ENCODE measurements around the gene MDFIC2. TPM values are rescaled to one million over a fixed set of nuclear protein-coding genes. Genes with fewer than 3 reads are reported as not detected.
A peak's percentile ranks its signal among the peaks of the same experiment; 100 is the strongest.
"Not testable (repeated sequence)": the region's sequence is repeated elsewhere in the genome, so short reads cannot be mapped to it uniquely, and the experiment has no call there.

MDFIC2 gene
- polyA plus RNA-seq, 10 donors, result 0.26 TPM; not detected in 9

GRCh38 chr3:70261283-70261682 is 51.2 kb downstream of the MDFIC2 start:
- no peak for DNase-seq

DNA sequence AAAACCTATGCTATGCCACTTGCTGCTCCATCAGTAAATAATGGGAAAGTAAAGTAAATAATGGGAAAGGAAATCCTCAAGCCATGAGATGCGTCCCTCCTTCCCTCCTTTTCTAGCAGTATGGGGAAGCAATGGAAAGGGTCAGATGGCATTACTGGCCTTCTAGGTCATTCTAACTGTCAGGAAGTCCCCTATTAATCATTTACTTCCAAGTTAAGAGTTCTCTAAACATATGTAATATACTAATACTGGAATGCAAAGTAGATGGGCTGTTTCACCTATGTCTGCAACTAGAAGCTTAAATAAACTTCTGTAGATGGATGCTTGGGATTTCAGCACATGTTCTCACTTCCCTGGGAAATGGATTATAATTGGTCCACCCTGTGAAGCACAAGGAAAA is 55.9 kb downstream of the MDFIC2 start:
- no peak for DNase-seq

DNA sequence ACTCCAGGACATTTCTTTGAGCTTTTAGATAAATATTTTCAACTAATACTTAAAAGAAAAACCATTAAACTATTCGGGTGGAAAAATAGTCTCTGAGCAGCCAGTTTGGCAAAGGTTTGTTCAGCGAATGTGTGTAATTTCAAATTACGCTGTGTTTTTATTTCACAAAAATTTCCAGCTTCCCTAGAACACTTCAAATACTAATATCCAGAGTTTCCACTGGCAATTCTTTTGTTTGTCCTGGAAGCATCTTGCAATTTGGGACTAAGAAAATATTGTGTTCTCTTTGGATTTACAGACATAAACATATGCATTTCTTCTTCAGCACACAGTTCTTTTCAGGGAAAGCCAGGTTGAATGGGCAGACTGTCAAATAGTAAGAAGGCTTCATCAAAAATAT is 61.9 kb downstream of the MDFIC2 start:
- DNase-seq, result peak in 2 of 3 donors; percentile 41 to 50

GRCh38 chr3:70249509-70250160 is 62.8 kb downstream of the MDFIC2 start:
- peak in 1 of 3 donors; percentile 11 for DNase-seq

- no peak for DNase-seq
These were observed 63.6 kb downstream of the MDFIC2 start for GRCh38 chr3:70248856-70249255.

DNA sequence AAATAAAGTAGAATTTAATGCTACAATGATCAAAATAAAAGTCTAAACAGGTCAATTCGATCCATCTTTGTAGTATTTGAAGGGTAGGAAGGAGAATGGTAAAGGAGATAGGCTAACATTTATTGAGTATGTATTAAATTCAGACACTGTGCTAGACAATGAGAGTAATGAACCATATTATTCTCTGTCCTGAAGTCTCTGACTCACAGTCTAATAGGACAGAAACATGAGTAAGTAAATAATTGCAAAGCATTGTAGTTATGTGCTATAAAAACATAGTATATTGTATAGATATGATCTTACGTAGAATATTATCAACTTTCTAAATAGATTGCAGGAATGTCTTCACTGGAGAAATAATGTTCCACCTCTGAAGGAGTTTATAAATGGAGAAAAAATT is 64.5 kb downstream of the MDFIC2 start:
- DNase-seq, result no peak

DNA sequence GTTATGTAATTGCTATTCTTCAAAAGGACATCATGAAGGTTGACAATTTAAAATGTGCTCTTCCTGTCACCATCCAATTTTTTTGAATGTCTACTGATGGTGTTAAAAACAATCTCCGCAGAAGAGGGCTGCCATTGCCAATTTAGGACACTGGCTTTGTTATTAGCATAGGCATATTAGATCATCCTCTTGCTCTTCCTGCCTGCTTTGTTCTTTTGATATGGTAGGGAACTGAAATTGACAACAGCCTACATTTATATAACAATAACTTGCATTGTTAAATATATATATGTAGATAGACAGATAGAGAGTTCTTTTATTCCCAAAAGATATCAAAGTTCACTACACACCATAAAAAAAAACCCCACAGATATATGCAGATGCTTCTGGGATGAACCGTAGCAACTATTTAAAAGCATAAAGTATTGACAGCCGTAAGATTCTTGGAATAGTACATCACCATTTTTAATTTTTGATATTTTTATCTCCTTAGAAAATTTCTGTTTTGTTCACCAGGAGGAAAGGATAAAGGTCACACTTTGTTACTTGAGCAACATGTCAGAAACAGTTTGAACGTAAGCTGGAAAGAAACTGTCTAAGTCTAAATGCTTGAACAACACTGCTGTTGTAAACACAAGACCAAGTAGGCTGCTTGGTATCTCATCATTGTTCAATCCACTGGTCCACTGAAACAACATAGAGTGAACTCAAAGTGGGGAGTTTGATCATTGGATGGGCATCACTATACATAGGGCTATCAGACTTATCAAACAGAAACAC is 66.5 kb downstream of the MDFIC2 start:
- DNase-seq, result no peak

- DNase-seq, result no peak
These were observed 68.0 kb downstream of the MDFIC2 start for GRCh38 chr3:70244422-70244821.

GRCh38 chr3:70242297-70242882 is 70.0 kb downstream of the MDFIC2 start:
- peak in 1 of 3 donors; percentile 8 for DNase-seq

GRCh38 chr3:70233812-70234211 is 78.6 kb downstream of the MDFIC2 start:
- DNase-seq, result no peak

DNA sequence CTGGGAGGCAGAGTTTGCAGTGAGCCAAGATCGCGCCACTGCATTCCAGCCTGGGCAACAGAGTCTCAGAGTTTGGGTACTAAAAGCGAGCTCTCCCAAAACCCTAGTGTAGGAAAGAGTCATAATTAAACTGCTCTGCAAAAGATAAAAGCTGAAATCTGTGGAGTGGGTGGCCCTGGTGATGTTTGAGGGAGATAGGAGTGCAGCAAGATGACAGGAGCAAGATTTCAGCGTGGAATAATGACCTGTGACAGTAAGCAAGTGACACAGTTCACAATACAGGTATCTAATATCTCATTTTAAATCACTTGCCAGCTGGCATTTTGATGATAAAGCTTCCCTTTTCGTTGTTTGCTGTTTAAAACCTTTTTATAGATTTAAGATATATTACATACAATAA is 79.3 kb downstream of the MDFIC2 start:
- DNase-seq, result no peak

GRCh38 chr3:70231266-70231701 is 81.2 kb downstream of the MDFIC2 start:
- DNase-seq, result no peak

DNA sequence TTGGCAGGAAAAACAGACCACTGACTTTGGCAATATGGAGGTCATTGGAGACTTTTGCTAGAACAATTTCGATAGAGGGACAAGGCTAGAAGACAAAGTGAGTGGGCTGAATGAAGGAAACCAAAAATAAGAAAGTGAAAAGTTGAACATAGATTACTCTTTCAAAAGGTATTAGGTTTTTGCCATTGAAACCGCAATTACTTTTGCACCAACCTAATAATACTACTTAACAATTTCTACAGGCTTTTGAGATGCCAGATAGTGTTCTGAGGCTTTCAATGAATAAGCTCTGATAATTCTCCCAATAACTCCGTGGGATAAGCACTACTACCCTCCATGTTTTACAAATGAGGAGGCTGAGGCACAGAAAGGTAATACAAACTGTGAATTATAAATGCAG is 85.0 kb downstream of the MDFIC2 start:
- DNase-seq, result no peak

- DNase-seq, result no peak
These were observed 87.3 kb downstream of the MDFIC2 start for GRCh38 chr3:70225146-70225545.

- no peak for DNase-seq
These were observed 88.1 kb downstream of the MDFIC2 start for GRCh38 chr3:70224337-70224736.

DNA sequence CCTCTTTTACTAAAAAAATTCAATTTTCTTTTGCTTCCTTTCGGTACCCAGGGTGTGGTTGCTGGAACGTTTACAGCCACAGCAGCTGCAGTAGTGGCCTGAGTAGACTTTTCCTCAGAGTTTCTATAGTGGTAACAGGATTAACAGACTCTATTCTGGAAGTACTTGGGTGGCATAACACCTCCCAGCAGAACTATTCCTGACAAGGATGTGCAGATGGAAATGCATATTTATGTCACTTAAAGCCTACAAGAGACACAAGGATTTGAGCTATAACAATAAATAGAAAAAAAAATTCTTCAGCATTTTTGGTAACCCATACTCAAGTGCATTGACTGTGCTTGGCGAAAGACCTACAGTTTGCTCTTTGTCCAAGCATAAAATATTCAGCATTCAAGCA is 94.0 kb downstream of the MDFIC2 start:
- DNase-seq, result no peak

- DNase-seq, result not testable (repeated sequence)
These were observed 101.2 kb downstream of the MDFIC2 start for GRCh38 chr3:70211274-70211673.

- no peak for DNase-seq
These were observed 110.5 kb downstream of the MDFIC2 start for GRCh38 chr3:70201975-70202374.

- DNase-seq, result no peak
These were observed 122.5 kb downstream of the MDFIC2 start for GRCh38 chr3:70189884-70190473.

DNA sequence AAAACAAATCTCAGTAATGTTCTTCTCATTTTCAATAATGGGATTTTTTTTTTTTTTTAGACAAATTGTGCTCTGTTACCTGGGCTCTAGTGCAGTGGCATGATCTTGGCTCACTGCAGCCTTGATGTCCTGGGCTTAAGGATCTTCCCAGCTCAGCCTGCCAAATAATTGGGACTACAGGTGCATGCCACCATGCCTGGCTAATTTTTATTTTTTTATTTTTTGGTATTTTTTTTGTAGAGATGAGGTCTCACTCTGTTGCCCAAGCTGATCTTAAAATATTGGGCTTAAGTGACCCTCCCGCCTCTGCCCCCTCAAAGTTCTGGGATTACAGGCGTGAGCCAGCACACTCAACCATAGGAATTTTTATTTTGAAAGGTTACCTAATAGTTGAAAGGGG is 126.2 kb downstream of the MDFIC2 start:
- DNase-seq, result no peak

DNA sequence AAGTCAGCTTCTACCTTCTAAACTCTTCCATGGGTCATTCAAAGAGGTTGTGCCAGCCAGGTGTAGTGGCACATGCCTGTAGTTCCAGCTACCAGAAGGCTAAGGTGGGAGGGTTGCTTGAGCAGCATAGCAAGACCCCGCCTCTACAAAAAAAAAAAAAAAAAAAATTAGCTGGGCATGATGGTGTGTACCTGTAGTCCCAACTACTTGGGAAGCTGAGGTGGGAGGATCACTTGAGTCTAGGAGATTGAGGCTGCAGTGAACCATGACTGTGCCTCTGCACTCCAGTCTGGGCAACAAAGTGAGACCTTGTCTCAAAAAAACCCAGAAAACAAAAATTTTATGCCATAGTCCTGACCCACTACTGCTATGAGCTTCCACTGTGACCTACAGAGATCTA is 126.8 kb downstream of the MDFIC2 start:
- no peak for DNase-seq

DNA sequence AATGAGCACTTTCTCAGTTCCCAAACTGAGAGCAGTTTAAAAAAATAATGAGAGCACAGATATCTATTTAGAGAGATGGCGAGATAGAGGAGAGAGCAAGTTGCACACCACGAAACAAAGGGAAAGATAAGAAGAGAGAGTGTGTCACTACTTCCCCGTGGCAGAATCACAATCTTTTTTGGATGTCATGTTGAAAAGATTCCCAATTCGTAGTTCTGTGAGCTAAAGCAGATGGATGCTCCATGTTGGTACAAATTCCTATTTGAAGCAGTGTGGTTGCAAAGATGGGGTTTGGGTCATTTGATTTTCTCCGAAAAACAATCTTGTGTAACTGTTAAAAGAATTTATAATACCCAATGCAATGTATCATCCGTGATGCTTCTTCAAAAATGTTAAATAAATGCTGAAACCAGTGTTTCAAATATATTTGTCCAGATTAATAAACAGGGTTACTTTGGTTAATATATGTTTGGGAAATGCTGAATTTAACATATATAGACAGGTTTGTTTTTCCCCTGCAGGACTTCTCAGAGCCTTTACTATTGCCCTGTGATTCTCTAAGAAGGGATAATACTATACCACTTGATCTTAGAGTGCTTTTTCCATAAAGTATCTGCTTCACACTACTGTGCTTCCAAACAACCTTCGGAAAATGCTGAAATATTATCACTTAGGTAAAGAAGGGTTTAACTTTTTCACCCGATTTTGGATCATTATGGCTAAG is 128.5 kb downstream of the MDFIC2 start:
- DNase-seq, result no peak
